SU-DHL-6 (cell line): ENCODE results near the gene ABL2.

Experiments used
- H2AFZ ChIP-seq: fragments of 200-600 bp; sonication (generic); 2 replicates; pipeline ENCODE4 v1.6.1; 2014; ENCODE audit warnings: low read depth, mild to moderate bottlenecking, moderate library complexity, mixed read lengths, antibody characterized with exemption, low read length; ENCODE audit not compliant: severe bottlenecking
- H3F3A ChIP-seq: fragments of 200-600 bp; shearing (Covaris generic); 2 replicates; pipeline ENCODE4 v1.6.0; 2016; ENCODE audit warnings: antibody characterized with exemption, mild to moderate bottlenecking; ENCODE audit not compliant: insufficient read depth
- H3K27ac ChIP-seq: fragments of 200-600 bp; sonication (generic); 2 replicates; pipeline ENCODE4 v1.5.1; 2016; ENCODE audit warnings: low read depth, mild to moderate bottlenecking, low read length, moderate library complexity, mixed read lengths
- H3K27me3 ChIP-seq: fragments of 200-600 bp; sonication (generic), shearing (Covaris generic); 2 replicates; pipeline ENCODE4 v1.6.0; 2014; ENCODE audit warnings: mild to moderate bottlenecking, low read length
- H3K36me3 ChIP-seq: fragments of 200-600 bp; sonication (generic); 2 replicates; pipeline ENCODE4 v1.6.1; 2014; ENCODE audit warnings: mild to moderate bottlenecking, low read length, mixed read lengths
- H3K4me2 ChIP-seq: fragments of 300-600, 200-600 bp; shearing (Covaris generic), sonication (generic); 2 replicates; pipeline ENCODE4 v1.6.0; 2014; ENCODE audit warnings: low read length, low read depth, mild to moderate bottlenecking; ENCODE audit not compliant: poor library complexity, severe bottlenecking
- H3K4me3 ChIP-seq: fragments of 200-600 bp; sonication (generic); 2 replicates; pipeline ENCODE4 v1.5.1; 2014; ENCODE audit warnings: antibody characterized with exemption, low read length, mild to moderate bottlenecking, mixed read lengths; ENCODE audit not compliant: insufficient read depth, poor library complexity, severe bottlenecking
- H3K79me2 ChIP-seq: fragments of 200-600 bp; sonication (generic); 2 replicates; pipeline ENCODE4 v1.6.1; 2014; ENCODE audit warnings: mild to moderate bottlenecking, low read length, moderate library complexity; ENCODE audit not compliant: insufficient read depth
- H3K9ac ChIP-seq: fragments of 200-600 bp; sonication (generic); 2 replicates; pipeline ENCODE4 v1.7.0; 2014; ENCODE audit warnings: mild to moderate bottlenecking, low read length
- H3K9me2 ChIP-seq: fragments of 200-600 bp; sonication (generic); replicated peaks from 2 replicates; pipeline ENCODE4 v1.6.1; 2014; ENCODE audit warnings: low read length; ENCODE audit not compliant: insufficient read depth
- H3K9me3 ChIP-seq: fragments of 200-600 bp; sonication (generic); 2 replicates; pipeline ENCODE4 v1.6.1; 2014; ENCODE audit warnings: low read length, mixed read lengths; ENCODE audit not compliant: insufficient read depth
- H4K20me1 ChIP-seq: fragments of 200-600 bp; sonication (generic); 2 replicates; pipeline ENCODE4 v1.6.1; 2014; ENCODE audit warnings: low read depth, mild to moderate bottlenecking, antibody characterized with exemption, low read length, moderate library complexity, mixed read lengths
- EZH2phosphoT487 ChIP-seq: fragments of 200-600 bp; sonication (generic), shearing (Covaris generic); conservative IDR thresholded peaks from 2 replicates; pipeline ENCODE4 v1.6.1; 2018; ENCODE audit warnings: mild to moderate bottlenecking, antibody characterized with exemption, low read length, moderate library complexity, mixed read lengths
- TF ChIP-seq, protein P1 (sequence below): fragments of 200-600 bp; sonication (generic); IDR thresholded peaks from one replicate; pipeline ENCODE4 v1.5.1; 2017; ENCODE audit warnings: antibody characterized with exemption, mild to moderate bottlenecking, low read length, moderate library complexity; ENCODE audit not compliant: insufficient read depth, poor library complexity, severe bottlenecking

ABL2 gene

GRCh38 chr1:179119513-179119912 is 110.0 kb downstream of the ABL2 start:
- TF ChIP-seq, protein P1, sequence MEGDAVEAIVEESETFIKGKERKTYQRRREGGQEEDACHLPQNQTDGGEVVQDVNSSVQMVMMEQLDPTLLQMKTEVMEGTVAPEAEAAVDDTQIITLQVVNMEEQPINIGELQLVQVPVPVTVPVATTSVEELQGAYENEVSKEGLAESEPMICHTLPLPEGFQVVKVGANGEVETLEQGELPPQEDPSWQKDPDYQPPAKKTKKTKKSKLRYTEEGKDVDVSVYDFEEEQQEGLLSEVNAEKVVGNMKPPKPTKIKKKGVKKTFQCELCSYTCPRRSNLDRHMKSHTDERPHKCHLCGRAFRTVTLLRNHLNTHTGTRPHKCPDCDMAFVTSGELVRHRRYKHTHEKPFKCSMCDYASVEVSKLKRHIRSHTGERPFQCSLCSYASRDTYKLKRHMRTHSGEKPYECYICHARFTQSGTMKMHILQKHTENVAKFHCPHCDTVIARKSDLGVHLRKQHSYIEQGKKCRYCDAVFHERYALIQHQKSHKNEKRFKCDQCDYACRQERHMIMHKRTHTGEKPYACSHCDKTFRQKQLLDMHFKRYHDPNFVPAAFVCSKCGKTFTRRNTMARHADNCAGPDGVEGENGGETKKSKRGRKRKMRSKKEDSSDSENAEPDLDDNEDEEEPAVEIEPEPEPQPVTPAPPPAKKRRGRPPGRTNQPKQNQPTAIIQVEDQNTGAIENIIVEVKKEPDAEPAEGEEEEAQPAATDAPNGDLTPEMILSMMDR = no peak
- Histone ChIP-seq H3K9ac (no peak overlapping the region), H3K9me3 (no peaks in the 10 kb centered on the region), H3K4me3 (no peak overlapping the region), H3K9me2 (no peaks in the 10 kb centered on the region), H3K79me2 (no peaks in the 10 kb centered on the region), H3K4me2 (no peak overlapping the region), H2AFZ (no peak overlapping the region), H4K20me1 (no peaks in the 10 kb centered on the region), H3K27me3 (no peaks in the 10 kb centered on the region), H3F3A (no peaks in the 10 kb centered on the region; the same call in 1 of the 2 replicates), H3K27ac (no peak overlapping the region), H3K36me3 (no peaks in the 10 kb centered on the region)

DNA sequence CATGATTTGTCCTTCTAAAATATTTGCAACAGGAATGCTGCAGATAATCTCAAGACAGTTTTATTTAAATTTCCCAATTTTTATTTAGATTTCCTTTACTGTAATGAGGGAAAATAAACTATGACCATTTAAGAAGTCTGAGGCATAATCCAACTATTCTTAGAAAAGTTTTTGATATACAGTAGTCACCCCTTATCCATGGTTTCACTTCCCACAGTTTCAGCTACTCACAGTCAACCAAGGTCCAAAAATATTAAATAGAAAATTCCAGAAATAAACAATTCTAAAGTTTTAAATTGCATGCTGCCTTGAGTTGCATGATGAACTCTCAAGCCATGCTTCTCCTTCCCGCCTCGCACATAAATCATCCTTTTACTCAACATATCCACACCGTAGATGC is 114.3 kb downstream of the ABL2 start:
- no peaks in the 10 kb centered on the region for H3K36me3 ChIP-seq
- H3K4me3 ChIP-seq = no peak overlapping the region
- no peak overlapping the region for H3K27ac ChIP-seq
- no peak overlapping the region for H3K4me2 ChIP-seq
- no peaks in the 10 kb centered on the region for H3K9me2 ChIP-seq
- no peak overlapping the region for H3K9ac ChIP-seq
- no peaks in the 10 kb centered on the region for H3F3A ChIP-seq
- H3K79me2 ChIP-seq = no peaks in the 10 kb centered on the region
- no peaks in the 10 kb centered on the region for H4K20me1 ChIP-seq
- no peaks in the 10 kb centered on the region for H3K9me3 ChIP-seq
- H2AFZ ChIP-seq = no peak overlapping the region
- H3K27me3 ChIP-seq = no peaks in the 10 kb centered on the region
- no peak for TF ChIP-seq EZH2phosphoT487
- TF ChIP-seq, protein P1 = no peak

DNA sequence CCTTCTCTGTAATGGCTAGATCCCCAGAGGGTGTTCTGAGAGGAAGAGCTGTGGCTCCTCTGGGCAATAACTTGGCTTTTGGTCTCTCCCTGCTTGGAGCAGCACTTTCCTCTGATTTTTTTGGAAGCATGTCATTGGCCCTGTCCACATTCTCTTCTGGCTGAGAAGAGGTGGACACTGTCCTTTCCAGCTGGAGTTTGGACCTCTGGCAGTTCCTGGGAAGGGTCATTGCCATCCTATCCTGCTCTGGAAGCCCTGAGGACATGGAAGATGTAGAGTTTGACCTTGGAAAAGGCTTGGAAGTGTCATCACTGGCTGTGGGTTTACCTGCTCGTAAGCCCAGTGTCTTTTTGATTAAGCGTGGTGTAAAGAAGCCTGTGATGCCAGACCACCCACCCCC is 120.8 kb downstream of the ABL2 start:
- no peaks in the 10 kb centered on the region for H3K79me2 ChIP-seq
- no peak overlapping the region for H3K27ac ChIP-seq
- H2AFZ ChIP-seq = no peak overlapping the region
- no peak overlapping the region for H3K4me3 ChIP-seq
- H3K27me3 ChIP-seq = no peaks in the 10 kb centered on the region
- H3K9me2 ChIP-seq = no peaks in the 10 kb centered on the region
- H3K36me3 ChIP-seq = no peaks in the 10 kb centered on the region
- TF ChIP-seq EZH2phosphoT487 = no peak
- TF ChIP-seq, protein P1 = no peak
- no peaks in the 10 kb centered on the region for H4K20me1 ChIP-seq
- no peak overlapping the region for H3K9ac ChIP-seq
- H3K9me3 ChIP-seq = no peaks in the 10 kb centered on the region
- H3F3A ChIP-seq = no peaks in the 10 kb centered on the region
- no peak overlapping the region for H3K4me2 ChIP-seq
